CD14-positive monocyte (primary cell): ENCODE measurements around the gene KIF26B. TPM values are rescaled to one million over a fixed set of nuclear protein-coding genes. Genes with fewer than 3 reads are reported as not detected.

Source experiments
- DNase-seq, 3 donors: peaks; one replicate each; pipeline ENCODE4 v3.0.0-alpha.2; 2011 to 2022
- H2AFZ ChIP-seq: 2 replicates; pipeline ENCODE4 v1.6.0; 2012; ENCODE audit warnings: mild to moderate bottlenecking, low read depth, low read length, inconsistent platforms; ENCODE audit not compliant: insufficient read depth, poor library complexity, severe bottlenecking
- H3K27ac ChIP-seq, 2 donors: 1 replicate in 1 of 2; 2 replicates in 1 of 2; pipeline ENCODE4 v1.5.1; 2012 to 2013; ENCODE audit warnings: low read length in 2 of 2, control low read depth in 1 of 2, inconsistent platforms in 1 of 2, low read depth in 1 of 2, mild to moderate bottlenecking in 1 of 2
- H3K27me3 ChIP-seq, 2 donors: one replicate each; pipeline versions ENCODE4 v1.6.0 to v1.6.1; 2011 to 2013; ENCODE audit warnings: low read length in 2 of 2; ENCODE audit not compliant: control insufficient read depth in 2 of 2, insufficient read depth in 2 of 2
- H3K36me3 ChIP-seq, 2 donors: replicated peaks in 1 of 2; 1 replicate in 1 of 2; 2 replicates in 1 of 2; pipeline versions ENCODE4 v1.5.1 to v1.6.1; 2012 to 2013; ENCODE audit warnings: low read length in 2 of 2, control low read depth in 1 of 2, inconsistent platforms in 1 of 2, mild to moderate bottlenecking in 1 of 2; ENCODE audit not compliant: insufficient read depth in 2 of 2, control insufficient read depth in 1 of 2
- H3K4me1 ChIP-seq, 2 donors: 1 replicate in 1 of 2; 2 replicates in 1 of 2; pipeline versions ENCODE4 v1.5.1 to v1.6.1; 2012 to 2013; ENCODE audit warnings: low read length in 2 of 2, control low read depth in 1 of 2, inconsistent platforms in 1 of 2, mild to moderate bottlenecking in 1 of 2, moderate library complexity in 1 of 2; ENCODE audit not compliant: insufficient read depth in 2 of 2, control insufficient read depth in 1 of 2
- H3K4me2 ChIP-seq: replicated peaks from 2 replicates; pipeline ENCODE3; 2012; ENCODE audit warnings: low read length, moderate library complexity, mild to moderate bottlenecking; ENCODE audit not compliant: poor library complexity, severe bottlenecking; ENCODE audit errors: extremely low read depth
- H3K4me3 ChIP-seq, 3 experiments: fragments of 200-600 bp in 1 of 3; sonication (generic) in 1 of 3; replicated peaks in 1 of 3; 1 replicate in 2 of 3; 2 replicates in 1 of 3; pipeline ENCODE4 v1.5.1; 2011 to 2013; ENCODE audit warnings: low read length in 3 of 3, mild to moderate bottlenecking in 3 of 3, control low read depth in 2 of 3, low read depth in 2 of 3, inconsistent platforms in 1 of 3, moderate library complexity in 1 of 3
- H3K79me2 ChIP-seq: 2 replicates; pipeline ENCODE4 v1.6.0; 2012; ENCODE audit warnings: mild to moderate bottlenecking, control low read depth, inconsistent platforms, low read length, moderate library complexity; ENCODE audit not compliant: insufficient read depth
- H3K9ac ChIP-seq: 2 replicates; pipeline ENCODE4 v1.6.0; 2017; ENCODE audit warnings: low read length, mild to moderate bottlenecking; ENCODE audit not compliant: insufficient read depth, poor library complexity, severe bottlenecking
- H3K9me3 ChIP-seq, 2 donors: replicated peaks in 1 of 2; 1 replicate in 1 of 2; 2 replicates in 1 of 2; pipeline versions ENCODE4 v1.5.1 to v1.6.1; 2012 to 2013; ENCODE audit warnings: low read length in 2 of 2, control low read depth in 1 of 2; ENCODE audit not compliant: control insufficient read depth in 1 of 2, insufficient read depth in 1 of 2
- H4K20me1 ChIP-seq: 2 replicates; pipeline ENCODE4 v1.6.0; 2012; ENCODE audit warnings: mild to moderate bottlenecking, low read length, control low read depth, moderate library complexity; ENCODE audit not compliant: insufficient read depth
- H3K27ac Mint-ChIP-seq, 7 donors: one replicate each; pipeline ENCODE4 v1.8.0; 2020; ENCODE audit warnings: mild to moderate bottlenecking in 7 of 7, mixed read lengths in 7 of 7, moderate library complexity in 6 of 7, inconsistent platforms in 2 of 7
- H3K27me3 Mint-ChIP-seq, 3 donors: one replicate each; pipeline ENCODE4 v1.8.0; 2021 to 2022; ENCODE audit warnings: low read depth in 3 of 3, mild to moderate bottlenecking in 3 of 3, mixed read lengths in 3 of 3, moderate library complexity in 3 of 3, inconsistent platforms in 1 of 3
- H3K36me3 Mint-ChIP-seq, 2 donors: one replicate each; pipeline ENCODE4 v1.8.0; 2020; ENCODE audit warnings: mixed read lengths in 2 of 2, inconsistent platforms in 1 of 2, mild to moderate bottlenecking in 1 of 2
- H3K4me1 Mint-ChIP-seq: one replicate; pipeline ENCODE4 v1.8.0; 2020; ENCODE audit warnings: mild to moderate bottlenecking, mixed read lengths
- H3K4me3 Mint-ChIP-seq, 2 donors: one replicate each; pipeline ENCODE4 v1.8.0; 2020; ENCODE audit warnings: mild to moderate bottlenecking in 2 of 2, mixed read lengths in 2 of 2, moderate library complexity in 1 of 2
- H3K9me3 Mint-ChIP-seq, 7 donors: one replicate each; pipeline ENCODE4 v1.8.0; 2020 to 2022; ENCODE audit warnings: mixed read lengths in 7 of 7, mild to moderate bottlenecking in 6 of 7, moderate library complexity in 6 of 7, inconsistent platforms in 2 of 7
- WGBS: methylation state at CpG from one replicate; pipeline ENCODE4 v1.1.5; 2013; ENCODE audit warnings: missing lambda C conversion rate; ENCODE audit not compliant: insufficient coverage; 5-methylcytosine and 5-hydroxymethylcytosine counted together
- intact Hi-C, 2 donors: fragments of 100-400 bp; cut with micrococcal nuclease; formaldehyde crosslinking; loops; one replicate each; pipeline versions ENCODE4 v1.15.0 to v1.15.1; 2023
- polyA plus RNA-seq, 3 donors: library from polyadenylated mRNA; depleted of rRNA in 1 of 3; unstranded in 2 of 3; stranded (reverse) in 1 of 3; fragments of 300-500 nt in 2 of 3; fragments of >200 nt in 1 of 3; fragmentation: Illumina TruSeq in 2 of 3; gene quantifications; 1 replicate in 2 of 3; 2 replicates in 1 of 3; pipeline ENCODE4 v1.2.3, GENCODE V29; 2012 to 2021
- TF ChIP-seq, protein P1 (sequence below): fragments of 200-600 bp; IDR thresholded peaks from one replicate; pipeline ENCODE4 v1.8.0; 2022; ENCODE audit warnings: antibody characterized with exemption, mild to moderate bottlenecking

Gene KIF26B
- polyA plus RNA-seq, 3 donors: 0.01 to 0.05 TPM; not detected in 1

DNA sequence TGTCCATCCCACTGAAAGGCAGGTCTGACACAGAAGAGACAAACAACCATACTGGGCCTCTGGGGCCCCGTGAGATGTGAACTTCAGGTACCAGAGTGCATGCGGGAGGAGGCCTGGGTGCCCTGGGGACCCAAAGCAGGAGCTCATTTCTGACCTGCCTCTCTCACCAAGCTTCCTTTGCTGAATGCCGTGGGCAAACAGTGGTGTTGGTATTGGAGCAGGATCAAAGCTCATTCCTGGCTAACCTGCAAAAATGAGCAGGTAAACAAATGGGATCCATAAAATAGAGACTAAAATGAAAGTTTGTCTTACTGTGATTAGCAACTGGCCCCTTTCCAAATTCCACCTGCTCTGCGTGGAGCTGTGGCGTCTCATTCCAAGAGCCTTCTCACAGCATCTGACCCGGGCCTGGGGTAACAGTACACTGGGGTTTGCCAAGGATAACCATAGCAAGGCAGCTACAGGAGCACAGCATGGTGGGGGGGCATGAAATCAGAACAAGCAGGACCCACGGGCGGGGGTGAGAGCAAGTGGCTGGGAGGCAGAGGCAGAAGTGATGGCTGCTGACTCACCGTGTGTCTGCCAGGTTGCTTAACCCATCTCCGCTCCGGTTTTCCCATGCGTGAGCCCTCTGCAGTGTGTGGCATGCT lies 103.6 kb downstream of the KIF26B start:
- Mint-ChIP-seq H3K4me1 (peaks cover 28% of the 10 kb centered on the region), H3K4me3 (peak overlapping the region in 1 of 2 donors; percentile 83), H3K9me3 (peaks cover 14 to 43% (median 22%) of the 10 kb centered on the region in 7 donors), H3K36me3 (peaks cover 3 to 14% of the 10 kb centered on the region in 2 donors), H3K27me3 (peaks cover 91 to 93% (median 93%) of the 10 kb centered on the region in 3 donors), H3K27ac (peak overlapping the region in 1 of 7 donors; percentile 31)
- no peak overlapping the region for H3K4me3 ChIP-seq
- WGBS: 15% methylated on average over 10 of the region's 12 CpGs
- TF ChIP-seq, protein P1, sequence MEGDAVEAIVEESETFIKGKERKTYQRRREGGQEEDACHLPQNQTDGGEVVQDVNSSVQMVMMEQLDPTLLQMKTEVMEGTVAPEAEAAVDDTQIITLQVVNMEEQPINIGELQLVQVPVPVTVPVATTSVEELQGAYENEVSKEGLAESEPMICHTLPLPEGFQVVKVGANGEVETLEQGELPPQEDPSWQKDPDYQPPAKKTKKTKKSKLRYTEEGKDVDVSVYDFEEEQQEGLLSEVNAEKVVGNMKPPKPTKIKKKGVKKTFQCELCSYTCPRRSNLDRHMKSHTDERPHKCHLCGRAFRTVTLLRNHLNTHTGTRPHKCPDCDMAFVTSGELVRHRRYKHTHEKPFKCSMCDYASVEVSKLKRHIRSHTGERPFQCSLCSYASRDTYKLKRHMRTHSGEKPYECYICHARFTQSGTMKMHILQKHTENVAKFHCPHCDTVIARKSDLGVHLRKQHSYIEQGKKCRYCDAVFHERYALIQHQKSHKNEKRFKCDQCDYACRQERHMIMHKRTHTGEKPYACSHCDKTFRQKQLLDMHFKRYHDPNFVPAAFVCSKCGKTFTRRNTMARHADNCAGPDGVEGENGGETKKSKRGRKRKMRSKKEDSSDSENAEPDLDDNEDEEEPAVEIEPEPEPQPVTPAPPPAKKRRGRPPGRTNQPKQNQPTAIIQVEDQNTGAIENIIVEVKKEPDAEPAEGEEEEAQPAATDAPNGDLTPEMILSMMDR: no peak
- H3K36me3 ChIP-seq: no peaks in the 10 kb centered on the region
- H3K27me3 ChIP-seq: peaks cover 78 to 96% of the 10 kb centered on the region in 2 donors
- no peak overlapping the region for H3K9ac ChIP-seq
- H4K20me1 ChIP-seq: peaks cover 11% of the 10 kb centered on the region
- H3K9me3 ChIP-seq: peaks cover 9 to 61% of the 10 kb centered on the region in 2 donors
- DNase-seq: peak; percentile 55 to 84 (median 69)
- H3K79me2 ChIP-seq: no peaks in the 10 kb centered on the region
- no peak overlapping the region for H3K27ac ChIP-seq
- H3K4me2 ChIP-seq: no peak overlapping the region
- intact Hi-C loops: loop anchor here in 1 of 2 donors (5.0 kb wide), 1 partner anchor 54 kb away; no protein-coding TSS in a partner anchor
- H3K4me1 ChIP-seq: peaks cover 16 to 24% of the 10 kb centered on the region in 2 donors
- no peak overlapping the region for H2AFZ ChIP-seq

DNA sequence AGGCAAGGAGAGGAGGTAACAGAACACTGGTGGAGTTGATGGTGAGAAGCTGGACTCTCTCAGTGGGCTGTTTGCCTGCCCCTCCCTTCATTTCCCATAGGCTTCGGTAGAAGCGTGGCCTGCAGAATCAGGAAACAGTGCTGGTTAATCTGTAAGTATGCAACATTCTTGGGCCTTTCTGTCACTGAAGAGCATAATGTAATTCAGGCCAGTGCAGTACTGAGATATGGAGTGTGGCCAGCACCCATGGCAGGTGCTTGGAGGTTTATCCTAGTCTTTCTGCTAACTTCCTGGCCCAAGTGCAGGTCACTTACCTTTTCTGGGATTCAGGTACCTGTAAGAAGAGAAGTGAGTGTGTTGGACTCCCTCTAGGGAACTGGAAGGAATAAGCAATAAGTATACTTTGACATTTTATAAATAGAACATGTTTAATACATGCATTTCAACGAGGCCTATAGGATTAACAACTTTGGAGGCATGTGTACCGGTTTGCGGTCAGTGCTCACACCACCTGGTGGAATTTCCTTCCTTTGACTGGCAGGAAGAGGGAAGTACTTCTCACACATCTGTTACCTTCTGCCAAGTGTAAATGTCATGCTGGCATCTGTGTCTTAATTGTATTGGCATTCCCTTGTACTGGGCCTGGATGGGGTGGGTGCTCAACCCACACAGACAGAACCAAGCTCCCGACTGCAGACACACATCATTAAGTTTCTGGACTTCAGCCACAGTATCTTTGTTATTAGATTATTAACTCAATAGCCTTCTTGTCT lies 105.5 kb downstream of the KIF26B start:
- Histone ChIP-seq H3K36me3 (no peaks in the 10 kb centered on the region), H3K27me3 (peaks cover 78 to 96% of the 10 kb centered on the region in 2 donors), H3K9ac (no peak overlapping the region), H3K4me1 (peaks cover 13 to 20% of the 10 kb centered on the region in 2 donors), H3K4me2 (no peak overlapping the region), H3K27ac (no peak overlapping the region), H3K79me2 (no peaks in the 10 kb centered on the region), H4K20me1 (peaks cover 11% of the 10 kb centered on the region), H3K9me3 (peaks cover 9 to 67% of the 10 kb centered on the region in 2 donors), H2AFZ (no peak overlapping the region), H3K4me3 (no peak overlapping the region)
- intact Hi-C loops: no loop called here
- TF ChIP-seq, protein P1: no peak
- Mint-ChIP-seq H3K4me3 (peak overlapping the region in 1 of 2 donors; percentile 83), H3K36me3 (peaks cover 3 to 14% of the 10 kb centered on the region in 2 donors), H3K9me3 (peaks cover 13 to 42% (median 22%) of the 10 kb centered on the region in 7 donors), H3K4me1 (peaks cover 22% of the 10 kb centered on the region), H3K27me3 (peaks cover 93 to 98% (median 94%) of the 10 kb centered on the region in 3 donors), H3K27ac (peak overlapping the region in 1 of 7 donors; percentile 24)
- no CpG with 5 or more reads among the region's 6 CpGs for WGBS
- no peak for DNase-seq
